GM19099 (cell line): ENCODE measurements around the gene LILRA5.

ENCODE experiments used
- POLR2A ChIP-seq: IDR thresholded peaks from 3 replicates; pipeline ENCODE4 v1.6.1; 2011; ENCODE audit warnings: low read depth; ENCODE audit not compliant: insufficient read length; ENCODE audit errors: extremely low read depth

The LILRA5 gene

GRCh38 chr19:54336893-54337857 is 24.2 kb upstream of the LILRA5 start:
- TF ChIP-seq POLR2A: no peak

- TF ChIP-seq POLR2A: no peak
Observed at GRCh38 chr19:54335979-54336892, 23.3 kb upstream of the LILRA5 start.

DNA sequence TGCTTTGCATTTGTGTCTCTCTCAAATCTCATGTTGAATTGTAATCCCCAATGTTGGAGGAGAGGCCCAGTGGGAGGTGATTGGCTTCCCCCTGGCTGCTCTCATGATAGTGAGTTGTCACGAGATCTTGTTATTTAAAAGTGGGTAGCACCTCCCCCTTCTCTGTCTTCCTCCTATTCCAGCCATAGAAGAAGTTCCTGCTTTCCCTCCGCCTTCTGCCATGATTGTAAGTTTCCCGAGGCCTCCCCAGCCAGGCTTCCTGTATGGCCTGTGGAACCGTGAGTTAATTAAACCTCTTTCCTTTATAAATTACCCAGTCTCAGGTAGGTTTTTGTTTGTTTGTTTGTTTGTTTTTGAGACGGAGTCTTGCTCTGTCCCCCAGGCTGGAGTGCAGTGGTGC is 22.2 kb upstream of the LILRA5 start:
- no peak for TF ChIP-seq POLR2A

GRCh38 chr19:54333586-54334298 is 20.8 kb upstream of the LILRA5 start:
- TF ChIP-seq POLR2A: no peak

GRCh38 chr19:54332149-54332548 is 19.2 kb upstream of the LILRA5 start:
- TF ChIP-seq POLR2A: no peak

- TF ChIP-seq POLR2A: no peak
Observed at GRCh38 chr19:54331626-54332025, 18.7 kb upstream of the LILRA5 start.

DNA sequence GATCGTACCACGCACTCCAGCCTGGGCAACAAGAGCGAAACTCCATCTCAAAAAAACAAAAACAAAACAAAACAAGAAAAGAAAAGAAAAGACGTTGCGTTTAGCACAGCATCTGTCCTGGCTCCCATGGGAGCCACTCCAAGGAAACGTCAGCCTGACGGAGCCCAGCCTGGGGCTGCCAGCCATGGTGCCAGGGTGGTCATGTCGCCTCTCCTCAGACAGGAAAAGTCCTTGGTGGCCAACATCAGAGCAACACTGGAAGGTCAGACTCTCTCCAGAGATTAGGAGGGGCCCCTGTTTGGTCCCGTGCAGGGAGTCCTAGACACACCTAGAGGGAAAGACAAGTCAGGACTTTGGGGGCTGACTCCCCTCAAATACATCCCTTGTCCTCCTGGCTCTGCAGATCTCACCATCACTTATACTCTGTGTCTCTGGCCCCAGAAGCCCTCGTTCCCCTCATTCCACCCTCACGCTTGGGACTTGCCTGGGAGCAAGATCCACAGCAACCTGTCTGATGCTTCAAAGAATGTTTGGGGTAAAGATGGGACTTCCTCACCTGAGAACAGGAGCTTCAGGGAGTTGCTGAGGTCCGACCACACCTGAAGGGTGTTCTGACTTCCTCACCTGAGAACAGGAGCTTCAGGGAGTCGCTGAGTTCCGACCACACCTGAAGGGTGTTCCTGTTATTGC is 16.7 kb upstream of the LILRA5 start:
- no peak for TF ChIP-seq POLR2A

- no peak for TF ChIP-seq POLR2A
Observed at GRCh38 chr19:54325631-54326030, 12.7 kb upstream of the LILRA5 start.

DNA sequence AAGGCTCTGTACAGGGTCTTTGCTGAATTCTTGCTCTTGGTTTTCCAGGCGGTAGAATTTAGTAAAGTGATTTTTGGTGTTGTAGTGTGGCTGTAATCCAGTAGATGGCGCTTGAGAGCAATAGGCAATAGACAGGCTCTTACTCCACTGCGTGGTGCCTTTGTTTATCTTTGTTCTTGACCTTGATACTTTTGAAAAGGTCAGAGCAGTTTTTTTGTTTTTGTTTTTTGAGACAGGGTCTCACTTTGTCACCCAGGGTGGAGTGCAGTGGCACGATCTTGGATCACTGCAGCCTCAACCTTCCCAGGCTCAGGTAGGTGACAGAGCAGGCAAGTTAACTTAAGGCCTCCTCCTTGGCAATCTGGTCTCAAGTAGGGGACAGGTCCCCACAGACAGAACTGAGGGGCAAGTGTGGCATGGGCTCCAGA is 12.2 kb upstream of the LILRA5 start:
- no peak for TF ChIP-seq POLR2A

DNA sequence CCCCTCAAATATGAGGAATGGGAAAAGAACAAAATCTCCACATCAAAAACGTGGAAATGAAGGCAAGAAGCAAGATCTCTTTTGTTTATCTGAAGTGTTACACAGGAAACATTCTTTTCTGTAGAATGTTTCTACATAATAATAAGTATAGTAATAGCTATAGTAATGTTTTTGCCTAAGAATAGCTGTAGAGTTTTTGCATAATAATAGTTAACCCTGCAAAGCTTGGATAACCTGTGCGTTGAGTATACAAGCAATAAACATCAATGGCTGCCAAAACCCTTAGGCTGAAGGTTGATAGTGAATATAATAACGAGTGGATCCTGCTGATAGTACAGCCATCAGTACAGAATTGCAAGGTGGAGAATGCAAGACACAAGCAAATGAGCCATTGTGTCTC is 11.1 kb upstream of the LILRA5 start:
- no peak for TF ChIP-seq POLR2A

DNA sequence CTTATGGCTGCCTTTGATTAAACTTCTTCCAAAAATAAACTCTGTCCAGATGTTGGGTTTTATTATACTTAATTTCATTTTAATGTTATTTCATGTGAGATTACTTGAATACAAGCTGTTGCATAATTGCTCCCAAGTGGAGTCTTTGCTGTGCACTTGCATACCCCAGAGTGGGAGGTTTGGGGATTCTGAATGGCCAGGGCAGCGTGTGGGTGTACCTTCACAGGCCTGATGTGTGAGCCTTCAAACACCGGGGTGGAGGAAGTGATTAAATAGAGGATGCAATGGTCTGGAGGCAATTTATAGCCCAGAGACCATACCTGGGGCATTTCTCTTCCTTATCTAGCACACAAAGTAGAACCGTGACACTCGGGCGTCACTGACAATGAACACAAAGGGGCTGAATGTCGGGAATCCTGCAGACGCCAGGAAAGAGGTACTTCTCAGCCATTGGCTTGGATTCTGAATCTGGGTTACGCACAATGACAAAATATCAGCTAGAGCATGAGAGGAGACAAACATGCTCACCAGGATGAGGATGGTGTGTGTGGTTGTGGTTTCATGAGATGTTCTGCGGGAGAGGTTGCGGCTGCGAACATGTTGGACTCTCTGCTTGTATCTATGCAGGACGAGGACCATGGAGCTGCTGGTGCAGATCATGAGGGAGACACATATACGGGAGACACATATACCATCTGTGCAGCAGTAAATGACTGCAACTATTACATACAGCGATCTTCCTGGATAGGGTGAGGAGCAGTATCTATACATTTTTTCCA is 7.1 kb upstream of the LILRA5 start:
- no peak for TF ChIP-seq POLR2A

GRCh38 chr19:54319049-54319448 is 6.1 kb upstream of the LILRA5 start:
- no peak for TF ChIP-seq POLR2A

DNA sequence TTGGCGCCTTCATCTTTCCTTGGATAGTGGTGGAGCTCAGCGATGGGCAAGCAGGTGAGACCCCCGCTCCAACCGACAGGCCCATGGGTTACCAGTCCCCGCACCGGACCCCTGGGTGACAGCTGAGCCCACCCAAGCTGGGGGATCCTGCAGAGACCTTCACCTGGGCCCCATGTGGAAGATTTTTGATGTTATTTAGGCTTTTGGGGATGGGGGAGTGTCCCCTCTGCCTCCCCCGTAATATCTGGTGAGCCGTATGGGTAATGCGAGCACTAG is 4.9 kb upstream of the LILRA5 start:
- TF ChIP-seq POLR2A: no peak
